ENCODE data around the gene FITM1.

GRCh38 chr14:24165785-24166184, 35.3 kb downstream of the FITM1 start:
- TF ChIP-seq HDGF (IDR thresholded peaks at IDR 0.05; ENCODE audit: borderline replicate concordance) (no peak), NFRKB (IDR thresholded peaks at IDR 0.05) (no peak), BHLHE40 (IDR thresholded peaks at IDR 0.05; ENCODE audit: borderline replicate concordance) (no peak), PKNOX1 (IDR thresholded peaks at IDR 0.05) (no peak), LEF1 (IDR thresholded peaks at IDR 0.05; ENCODE audit: borderline replicate concordance) (no peak), ZNF384 (IDR thresholded peaks at IDR 0.05) (no peak), SUZ12 (IDR thresholded peaks at IDR 0.05) (no peak), CTBP1 (IDR thresholded peaks at IDR 0.05; ENCODE audit: borderline replicate concordance) (no peak), FOXA1 (IDR thresholded peaks at IDR 0.05) (no peak), SP1 (IDR thresholded peaks at IDR 0.05) (no peak)
